ENCODE results near the gene SPOCK2.
A peak's percentile ranks its signal among the peaks of the same experiment; 100 is the strongest.

The SPOCK2 gene

GRCh38 chr10:72049472-72049871 lies 38.9 kb downstream of the SPOCK2 start:
- H3K4me3 ChIP-seq (ENCODE audit: low read depth, low read length), result no peak overlapping the region
- no peak for DNase-seq (ENCODE audit: low read depth, low spot score)
- POLR2A ChIA-PET, result no interaction called here
- CTCF ChIA-PET, result interaction anchor here (0.7 to 8.2 kb wide), 43 partner anchors 10 to 739 kb away, joined by 3 to 165 read pairs (median 7); partner anchors contain the start of genes ANAPC16, ASCC1 and CHST3
- TF ChIP-seq, protein P1, sequence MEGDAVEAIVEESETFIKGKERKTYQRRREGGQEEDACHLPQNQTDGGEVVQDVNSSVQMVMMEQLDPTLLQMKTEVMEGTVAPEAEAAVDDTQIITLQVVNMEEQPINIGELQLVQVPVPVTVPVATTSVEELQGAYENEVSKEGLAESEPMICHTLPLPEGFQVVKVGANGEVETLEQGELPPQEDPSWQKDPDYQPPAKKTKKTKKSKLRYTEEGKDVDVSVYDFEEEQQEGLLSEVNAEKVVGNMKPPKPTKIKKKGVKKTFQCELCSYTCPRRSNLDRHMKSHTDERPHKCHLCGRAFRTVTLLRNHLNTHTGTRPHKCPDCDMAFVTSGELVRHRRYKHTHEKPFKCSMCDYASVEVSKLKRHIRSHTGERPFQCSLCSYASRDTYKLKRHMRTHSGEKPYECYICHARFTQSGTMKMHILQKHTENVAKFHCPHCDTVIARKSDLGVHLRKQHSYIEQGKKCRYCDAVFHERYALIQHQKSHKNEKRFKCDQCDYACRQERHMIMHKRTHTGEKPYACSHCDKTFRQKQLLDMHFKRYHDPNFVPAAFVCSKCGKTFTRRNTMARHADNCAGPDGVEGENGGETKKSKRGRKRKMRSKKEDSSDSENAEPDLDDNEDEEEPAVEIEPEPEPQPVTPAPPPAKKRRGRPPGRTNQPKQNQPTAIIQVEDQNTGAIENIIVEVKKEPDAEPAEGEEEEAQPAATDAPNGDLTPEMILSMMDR (IDR thresholded peaks at IDR 0.05; ENCODE audit: insufficient read depth, low read length, missing control alignments), result no peak

DNA sequence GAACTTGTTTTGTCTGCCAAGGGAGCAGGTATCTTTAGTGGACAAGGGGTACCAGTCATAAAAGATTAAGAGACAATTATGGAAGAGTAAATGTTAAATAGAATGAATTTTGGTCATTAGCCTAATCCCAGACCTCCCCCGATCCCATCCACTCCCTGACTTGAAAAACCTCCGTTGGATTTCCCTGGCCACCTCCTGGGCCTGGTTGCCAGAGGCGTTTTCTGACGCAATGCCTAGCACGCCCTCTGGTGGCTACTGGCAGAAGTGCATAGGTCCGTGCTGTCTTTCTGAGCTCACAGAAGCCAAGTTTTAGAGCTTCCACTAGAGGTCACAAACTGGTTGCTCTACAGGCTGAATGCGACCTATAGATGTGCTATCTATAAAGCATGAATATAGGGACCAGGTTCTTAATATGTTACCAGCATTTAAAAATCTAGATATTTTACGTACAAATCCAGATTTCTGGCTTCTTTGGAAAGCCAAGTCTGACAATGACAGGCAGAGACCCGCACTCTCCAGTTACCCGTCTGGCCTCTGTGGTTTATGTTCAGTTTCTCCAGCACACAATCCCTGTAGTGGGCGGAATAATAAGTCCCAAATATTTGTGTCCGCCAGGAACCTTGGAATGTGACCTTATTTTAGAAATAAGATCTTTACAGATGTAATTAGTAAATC lies 39.8 kb downstream of the SPOCK2 start:
- CTCF ChIA-PET, result interaction anchor here (0.5 to 8.2 kb wide), 72 partner anchors 10 to 738 kb away, joined by 3 to 165 read pairs (median 6); partner anchors contain the start of genes ANAPC16, ASCC1, CHST3 and SPOCK2
- DNase-seq (ENCODE audit: low read depth, low spot score), result peak; percentile 53
- POLR2A ChIA-PET, result interaction anchor here (0.6 to 1.6 kb wide), 3 partner anchors 84 to 152 kb away, joined by 3 to 6 read pairs (median 3); partner anchors contain the start of gene CHST3
- H3K4me3 ChIP-seq (ENCODE audit: low read depth, low read length), result no peak overlapping the region
- TF ChIP-seq, protein P1 (IDR thresholded peaks at IDR 0.05; ENCODE audit: insufficient read depth, low read length, missing control alignments), result peak; percentile 98

DNA sequence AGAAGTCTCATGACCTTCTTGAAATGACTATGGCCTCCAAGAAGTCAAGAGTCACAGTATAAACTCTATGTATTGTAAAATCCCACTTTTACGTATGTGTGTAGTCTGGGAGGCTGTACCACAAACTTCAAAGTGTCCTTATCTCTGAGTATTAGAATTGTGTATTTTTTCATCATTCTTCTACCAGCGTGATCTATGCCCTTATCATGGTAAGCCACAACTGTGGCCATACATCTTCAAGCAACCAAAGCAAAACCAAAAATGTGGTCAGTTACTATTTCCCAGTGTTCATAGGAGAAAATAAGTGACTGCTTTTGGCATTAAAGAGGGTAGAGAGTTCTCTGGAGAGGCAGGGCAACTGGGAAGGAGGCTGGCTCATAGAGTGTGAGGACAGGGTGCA lies 42.8 kb downstream of the SPOCK2 start:
- TF ChIP-seq, protein P1 (IDR thresholded peaks at IDR 0.05; ENCODE audit: insufficient read depth, low read length, missing control alignments), result no peak
- H3K4me3 ChIP-seq (ENCODE audit: low read depth, low read length), result no peak overlapping the region
- DNase-seq (ENCODE audit: low read depth, low spot score), result no peak
- CTCF ChIA-PET, result interaction anchor here (1.0 to 8.2 kb wide), 7 partner anchors 10 to 291 kb away, joined by 3 to 165 read pairs (median 9); no protein-coding TSS in a partner anchor
- POLR2A ChIA-PET, result no interaction called here

GRCh38 chr10:72044417-72045041 lies 43.8 kb downstream of the SPOCK2 start:
- no peak overlapping the region for H3K4me3 ChIP-seq (ENCODE audit: low read depth, low read length)
- no peak for DNase-seq (ENCODE audit: low read depth, low spot score)
- TF ChIP-seq, protein P1 (IDR thresholded peaks at IDR 0.05; ENCODE audit: insufficient read depth, low read length, missing control alignments), result peak; percentile 35
- POLR2A ChIA-PET, result no interaction called here
- CTCF ChIA-PET, result interaction anchor here (0.6 to 8.2 kb wide), 14 partner anchors 9 to 298 kb away, joined by 3 to 165 read pairs (median 3); no protein-coding TSS in a partner anchor

GRCh38 chr10:72043016-72043834 lies 45.1 kb downstream of the SPOCK2 start:
- POLR2A ChIA-PET, result no interaction called here
- no peak for DNase-seq (ENCODE audit: low read depth, low spot score)
- no peak overlapping the region for H3K4me3 ChIP-seq (ENCODE audit: low read depth, low read length)
- CTCF ChIA-PET, result interaction anchor here (0.6 to 8.2 kb wide), 9 partner anchors 12 to 146 kb away, joined by 3 to 165 read pairs (median 3); no protein-coding TSS in a partner anchor
- TF ChIP-seq, protein P1 (IDR thresholded peaks at IDR 0.05; ENCODE audit: insufficient read depth, low read length, missing control alignments), result no peak
